Measurements from ENCODE around the gene CARMIL1.

CARMIL1 gene

GRCh38 chr6:25359191-25359861 is 80.2 kb downstream of the CARMIL1 start:
- H3K4me3 ChIP-seq (ENCODE audit: low read length, poor library complexity, severe bottlenecking), result no peak overlapping the region
- no peaks in the 10 kb centered on the region for H3K4me1 ChIP-seq (ENCODE audit: insufficient read depth, low read length, poor library complexity, severe bottlenecking)
- H3K4me2 ChIP-seq (ENCODE audit: low read depth, low read length, poor library complexity, severe bottlenecking), result no peak overlapping the region
- peaks cover 5% of the 10 kb centered on the region; the same call in 1 of the 2 replicates for H3K79me2 ChIP-seq (ENCODE audit: insufficient read depth, low read length)
- no peaks in the 10 kb centered on the region for H4K20me1 ChIP-seq (ENCODE audit: insufficient read depth, low read length, poor library complexity, severe bottlenecking)
- no peaks in the 10 kb centered on the region for H3K9me2 ChIP-seq (replicated peaks; ENCODE audit: low read depth, low read length)
- H3K36me3 ChIP-seq (ENCODE audit: insufficient read depth, low read length), result no peaks in the 10 kb centered on the region
- TF ChIP-seq CTCF (conservative IDR thresholded peaks at IDR 0.05; ENCODE audit: low read length), result no peak
- TF ChIP-seq EZH2phosphoT487 (IDR thresholded peaks at IDR 0.05; ENCODE audit: borderline replicate concordance), result no peak
- H3K27me3 ChIP-seq (ENCODE audit: insufficient read depth, low read length, poor library complexity, severe bottlenecking), result no peaks in the 10 kb centered on the region
- H3K9ac ChIP-seq (ENCODE audit: low read depth, low read length, poor library complexity, severe bottlenecking), result no peak overlapping the region
- H3K9me3 ChIP-seq (ENCODE audit: insufficient read depth, low read depth, low read length), result no peaks in the 10 kb centered on the region
- H3F3A ChIP-seq (ENCODE audit: low read depth), result no peaks in the 10 kb centered on the region
- no peak overlapping the region for H2AFZ ChIP-seq (ENCODE audit: low read length)

- H2AFZ ChIP-seq (ENCODE audit: low read length), result no peak overlapping the region
- H4K20me1 ChIP-seq (ENCODE audit: insufficient read depth, low read length, poor library complexity, severe bottlenecking), result no peaks in the 10 kb centered on the region
- no peaks in the 10 kb centered on the region for H3F3A ChIP-seq (ENCODE audit: low read depth)
- H3K4me1 ChIP-seq (ENCODE audit: insufficient read depth, low read length, poor library complexity, severe bottlenecking), result no peaks in the 10 kb centered on the region
- H3K9ac ChIP-seq (ENCODE audit: low read depth, low read length, poor library complexity, severe bottlenecking), result no peak overlapping the region
- TF ChIP-seq CTCF (conservative IDR thresholded peaks at IDR 0.05; ENCODE audit: low read length) (no peak), EZH2phosphoT487 (IDR thresholded peaks at IDR 0.05; ENCODE audit: borderline replicate concordance) (no peak)
- no peak overlapping the region for H3K4me3 ChIP-seq (ENCODE audit: low read length, poor library complexity, severe bottlenecking)
- H3K79me2 ChIP-seq (ENCODE audit: insufficient read depth, low read length), result peaks cover 5% of the 10 kb centered on the region; the same call in 1 of the 2 replicates
- no peaks in the 10 kb centered on the region for H3K9me2 ChIP-seq (replicated peaks; ENCODE audit: low read depth, low read length)
- H3K9me3 ChIP-seq (ENCODE audit: insufficient read depth, low read depth, low read length), result no peaks in the 10 kb centered on the region
- no peaks in the 10 kb centered on the region for H3K36me3 ChIP-seq (ENCODE audit: insufficient read depth, low read length)
- no peaks in the 10 kb centered on the region for H3K27me3 ChIP-seq (ENCODE audit: insufficient read depth, low read length, poor library complexity, severe bottlenecking)
- H3K4me2 ChIP-seq (ENCODE audit: low read depth, low read length, poor library complexity, severe bottlenecking), result no peak overlapping the region
Observed at GRCh38 chr6:25359891-25360290, 80.7 kb downstream of the CARMIL1 start.

- Histone ChIP-seq H3K4me2 (ENCODE audit: low read depth, low read length, poor library complexity, severe bottlenecking) (no peak overlapping the region), H3K9me2 (replicated peaks; ENCODE audit: low read depth, low read length) (no peaks in the 10 kb centered on the region), H3K9me3 (ENCODE audit: insufficient read depth, low read depth, low read length) (no peaks in the 10 kb centered on the region), H2AFZ (ENCODE audit: low read length) (no peak overlapping the region), H3K4me3 (ENCODE audit: low read length, poor library complexity, severe bottlenecking) (no peak overlapping the region), H3F3A (ENCODE audit: low read depth) (no peaks in the 10 kb centered on the region), H4K20me1 (ENCODE audit: insufficient read depth, low read length, poor library complexity, severe bottlenecking) (no peaks in the 10 kb centered on the region), H3K4me1 (ENCODE audit: insufficient read depth, low read length, poor library complexity, severe bottlenecking) (no peaks in the 10 kb centered on the region), H3K79me2 (ENCODE audit: insufficient read depth, low read length) (peaks cover 5% of the 10 kb centered on the region; the same call in 1 of the 2 replicates), H3K36me3 (ENCODE audit: insufficient read depth, low read length) (no peaks in the 10 kb centered on the region), H3K27me3 (ENCODE audit: insufficient read depth, low read length, poor library complexity, severe bottlenecking) (no peaks in the 10 kb centered on the region), H3K9ac (ENCODE audit: low read depth, low read length, poor library complexity, severe bottlenecking) (no peak overlapping the region)
- TF ChIP-seq EZH2phosphoT487 (IDR thresholded peaks at IDR 0.05; ENCODE audit: borderline replicate concordance) (no peak), CTCF (conservative IDR thresholded peaks at IDR 0.05; ENCODE audit: low read length) (no peak)
Observed at GRCh38 chr6:25360621-25361020, 81.4 kb downstream of the CARMIL1 start.
